ENCODE measurements around the gene LGMN. TPM values are rescaled to one million over a fixed set of nuclear protein-coding genes. Genes with fewer than 3 reads are reported as not detected.

LGMN gene
- total and polyA plus RNA-seq, 12 donors, result 82.2 to 211 (median 103) TPM

- no peak for DNase-seq
- no peaks in the 10 kb centered on the region for H3K27me3 ChIP-seq
- H3K9me3 ChIP-seq, result peaks cover 0 to 10% (median 0%) of the 10 kb centered on the region in 11 donors
- H3K36me3 ChIP-seq, result peaks cover 0 to 86% (median 7%) of the 10 kb centered on the region in 9 donors
- peak in 7 of 8 donors; percentile 9 to 55 (median 32) for ATAC-seq
- peak overlapping the region in 1 of 10 donors; percentile 75 for H3K27ac ChIP-seq
- H3K4me3 ChIP-seq, result no peak overlapping the region
- 78 to 83% methylated on average over 9 of the region's 9 CpGs for WGBS, 2 donors
- H3K4me1 ChIP-seq, result peaks cover 0 to 37% (median 2%) of the 10 kb centered on the region in 9 donors
- intact Hi-C loops (cut with DNase I), result loop anchor here in 5 of 10 donors (5.0 to 10.0 kb wide), 5 partner anchors 181 to 551 kb away; partner anchors contain the start of genes CPSF2 (in 1 of the 5) and NDUFB1 (in 1 of the 5)
- TF ChIP-seq CTCF (IDR thresholded peaks at IDR 0.05), result no peak
Measured at GRCh38 chr14:92675976-92676375, 72.5 kb downstream of the LGMN start.

GRCh38 chr14:92675421-92675820 is 73.0 kb downstream of the LGMN start:
- intact Hi-C loops (cut with DNase I), result loop anchor here in 5 of 10 donors (5.0 to 10.0 kb wide), 5 partner anchors 181 to 551 kb away; partner anchors contain the start of genes CPSF2 (in 1 of the 5) and NDUFB1 (in 1 of the 5)
- H3K4me1 ChIP-seq, result peaks cover 0 to 37% (median 0%) of the 10 kb centered on the region in 9 donors
- H3K4me3 ChIP-seq, result no peak overlapping the region
- TF ChIP-seq CTCF (IDR thresholded peaks at IDR 0.05), result no peak
- H3K36me3 ChIP-seq, result peaks cover 0 to 88% (median 7%) of the 10 kb centered on the region in 9 donors
- H3K27ac ChIP-seq, result peak overlapping the region in 1 of 10 donors; percentile 75
- DNase-seq (no peak), ATAC-seq (no peak)
- peaks cover 0 to 9% (median 0%) of the 10 kb centered on the region in 11 donors for H3K9me3 ChIP-seq
- H3K27me3 ChIP-seq, result no peaks in the 10 kb centered on the region
- WGBS, 2 donors, result 92 to 95% methylated on average over 6 of the region's 6 CpGs

- H3K4me1 ChIP-seq, result peaks cover 0 to 52% (median 0%) of the 10 kb centered on the region in 9 donors
- no peak overlapping the region for H3K4me3 ChIP-seq
- H3K9me3 ChIP-seq, result no peaks in the 10 kb centered on the region
- peaks cover 0 to 84% (median 1%) of the 10 kb centered on the region in 9 donors for H3K36me3 ChIP-seq
- ATAC-seq, result no peak
- intact Hi-C loops (cut with DNase I), result loop anchor here in 3 of 10 donors (2.0 to 10.0 kb wide), 4 partner anchors 43 to 549 kb away; partner anchors contain the start of genes CPSF2 (in 1 of the 3) and NDUFB1 (in 1 of the 3)
- 83 to 88% methylated on average over 19 of the region's 19 CpGs for WGBS, 2 donors
- H3K27me3 ChIP-seq, result no peaks in the 10 kb centered on the region
- DNase-seq, result no peak
- no peak for TF ChIP-seq CTCF (IDR thresholded peaks at IDR 0.05)
- no peak overlapping the region for H3K27ac ChIP-seq
Measured at GRCh38 chr14:92673601-92674150, 74.8 kb downstream of the LGMN start.

- Histone ChIP-seq H3K9me3 (no peaks in the 10 kb centered on the region), H3K4me3 (no peak overlapping the region), H3K4me1 (peaks cover 0 to 52% (median 0%) of the 10 kb centered on the region in 9 donors), H3K36me3 (peaks cover 0 to 84% (median 0%) of the 10 kb centered on the region in 9 donors), H3K27ac (peak overlapping the region in 2 of 10 donors; percentile 21 to 46), H3K27me3 (no peaks in the 10 kb centered on the region)
- intact Hi-C loops (cut with DNase I), result loop anchor here in 3 of 10 donors (10.0 kb wide), 3 partner anchors 176 to 546 kb away; partner anchors contain the start of genes CPSF2 (in 1 of the 3) and NDUFB1 (in 1 of the 3)
- TF ChIP-seq CTCF (IDR thresholded peaks at IDR 0.05), result no peak
- WGBS, 2 donors, result 73 to 74% methylated on average over 9 of the region's 9 CpGs
- peak in 1 of 8 donors; percentile 12 for ATAC-seq
- DNase-seq, result no peak
Measured at GRCh38 chr14:92670643-92671366, 77.6 kb downstream of the LGMN start.

Measured in heart right ventricle (tissue), 16 donors.